Esophagus muscularis mucosa (tissue), 4 donors: Measurements from ENCODE around the gene SPNS1. TPM values are rescaled to one million over a fixed set of nuclear protein-coding genes. Genes with fewer than 3 reads are reported as not detected.
"Not testable (repeated sequence)": the region's sequence is repeated elsewhere in the genome, so short reads cannot be mapped to it uniquely, and the experiment has no call there.

ENCODE experiments used
- DNase-seq: peaks from one replicate; pipeline ENCODE4 v3.0.0-alpha.2; 2017; ENCODE audit errors: extremely low spot score
- H3K27ac ChIP-seq, 4 donors: fragments of 200-600 bp; sonication (generic); replicated peaks in 1 of 4; 1 replicate in 3 of 4; 2 replicates in 1 of 4; pipeline ENCODE4 v1.5.1; 2016 to 2019; ENCODE audit warnings: mild to moderate bottlenecking in 1 of 4
- H3K27me3 ChIP-seq, 4 donors: fragments of 200-600 bp; sonication (generic); one replicate each; pipeline versions ENCODE4 v1.5.1 to v1.6.0; 2016 to 2019
- H3K36me3 ChIP-seq, 4 donors: fragments of 200-600 bp; sonication (generic); one replicate each; pipeline ENCODE4 v1.5.1; 2016 to 2019
- H3K4me1 ChIP-seq, 4 donors: fragments of 200-600 bp; sonication (generic); one replicate each; pipeline ENCODE4 v1.5.1; 2016 to 2019
- H3K4me3 ChIP-seq, 4 donors: fragments of 200-600 bp; sonication (generic); 1 replicate in 2 of 4; 2 replicates in 2 of 4; pipeline ENCODE4 v1.5.1; 2016 to 2019; ENCODE audit warnings: mild to moderate bottlenecking in 4 of 4, moderate library complexity in 1 of 4
- H3K9me3 ChIP-seq, 4 donors: fragments of 200-600 bp; sonication (generic); 1 replicate in 3 of 4; 2 replicates in 1 of 4; pipeline ENCODE4 v1.5.1; 2016 to 2019
- EP300 ChIP-seq: sonication (generic); formaldehyde crosslinking; IDR thresholded peaks from one replicate; pipeline ENCODE4 v1.6.1; 2017; ENCODE audit warnings: antibody characterized with exemption
- POLR2A ChIP-seq: fragments of 450-650 bp; IDR thresholded peaks from one replicate; pipeline ENCODE4 v1.6.1; 2017; ENCODE audit warnings: antibody characterized with exemption, moderate library complexity, mild to moderate bottlenecking, low read depth
- POLR2AphosphoS5 ChIP-seq, 2 donors: sonication (generic); formaldehyde crosslinking; IDR thresholded peaks; one replicate each; pipeline ENCODE4 v1.6.1; 2017; ENCODE audit warnings: antibody characterized with exemption in 2 of 2
- WGBS: methylation state at CpG from one replicate; pipeline ENCODE4 v1.1.5; 2018; 5-methylcytosine and 5-hydroxymethylcytosine counted together
- intact Hi-C: fragments of 100-400 bp; cut with DNase I; formaldehyde crosslinking; loops from one replicate; pipeline ENCODE4 v1.15.1; 2023
- total RNA-seq, 4 donors: library from RNA; depleted of rRNA; stranded (reverse); fragments of >200 nt; gene quantifications; one replicate each; pipeline versions ENCODE4 v1.1.0 to v1.2.1, GENCODE V29; 2016
- TF ChIP-seq, protein P1 (sequence below), 3 experiments: fragments of 200-600 bp in 2 of 3; fragments of 450-650 bp in 1 of 3; sonication (generic) in 2 of 3; IDR thresholded peaks; one replicate each; pipeline ENCODE4 v1.5.1; 2017 to 2019; ENCODE audit warnings: antibody characterized with exemption in 3 of 3, mild to moderate bottlenecking in 2 of 3, moderate library complexity in 1 of 3

Gene SPNS1
- total RNA-seq, 4 donors from 2014 or later = 12.9 to 36.0 (median 21.8) TPM

DNA sequence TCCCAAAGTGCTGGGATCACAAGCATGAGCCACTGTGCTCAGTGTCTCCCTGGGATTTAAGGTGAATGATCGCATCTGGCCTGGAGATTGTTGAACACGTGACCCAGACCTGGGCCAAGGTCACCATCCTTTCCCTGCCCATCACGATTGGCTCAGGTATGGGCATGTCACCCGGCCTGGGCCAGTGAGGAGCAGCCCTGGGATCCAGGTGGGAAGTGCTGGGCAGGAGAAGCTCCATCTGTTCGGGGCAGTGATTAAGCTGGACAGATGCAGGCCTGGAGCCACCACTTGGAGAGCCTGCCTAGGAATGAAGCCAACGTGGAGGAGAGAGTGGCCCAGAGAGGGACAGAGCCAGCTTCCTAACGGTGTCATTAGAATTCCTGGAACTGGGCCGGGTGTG lies 17.1 kb downstream of the SPNS1 start:
- peaks cover 0 to 8% (median 4%) of the 10 kb centered on the region in 4 donors for H3K9me3 ChIP-seq
- 82% methylated on average over 8 of the region's 8 CpGs for WGBS
- no peaks in the 10 kb centered on the region for H3K4me1 ChIP-seq
- TF ChIP-seq, protein P1, sequence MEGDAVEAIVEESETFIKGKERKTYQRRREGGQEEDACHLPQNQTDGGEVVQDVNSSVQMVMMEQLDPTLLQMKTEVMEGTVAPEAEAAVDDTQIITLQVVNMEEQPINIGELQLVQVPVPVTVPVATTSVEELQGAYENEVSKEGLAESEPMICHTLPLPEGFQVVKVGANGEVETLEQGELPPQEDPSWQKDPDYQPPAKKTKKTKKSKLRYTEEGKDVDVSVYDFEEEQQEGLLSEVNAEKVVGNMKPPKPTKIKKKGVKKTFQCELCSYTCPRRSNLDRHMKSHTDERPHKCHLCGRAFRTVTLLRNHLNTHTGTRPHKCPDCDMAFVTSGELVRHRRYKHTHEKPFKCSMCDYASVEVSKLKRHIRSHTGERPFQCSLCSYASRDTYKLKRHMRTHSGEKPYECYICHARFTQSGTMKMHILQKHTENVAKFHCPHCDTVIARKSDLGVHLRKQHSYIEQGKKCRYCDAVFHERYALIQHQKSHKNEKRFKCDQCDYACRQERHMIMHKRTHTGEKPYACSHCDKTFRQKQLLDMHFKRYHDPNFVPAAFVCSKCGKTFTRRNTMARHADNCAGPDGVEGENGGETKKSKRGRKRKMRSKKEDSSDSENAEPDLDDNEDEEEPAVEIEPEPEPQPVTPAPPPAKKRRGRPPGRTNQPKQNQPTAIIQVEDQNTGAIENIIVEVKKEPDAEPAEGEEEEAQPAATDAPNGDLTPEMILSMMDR (IDR thresholded peaks at IDR 0.05) = no peak
- no peak for TF ChIP-seq POLR2AphosphoS5 (IDR thresholded peaks at IDR 0.05)
- no peak for TF ChIP-seq POLR2A
- no peak for TF ChIP-seq EP300
- DNase-seq = no peak
- H3K27ac ChIP-seq = no peak overlapping the region
- H3K36me3 ChIP-seq = peaks cover 8 to 41% (median 28%) of the 10 kb centered on the region in 4 donors
- intact Hi-C loops = no loop called here
- H3K27me3 ChIP-seq = peaks cover 0 to 9% (median 0%) of the 10 kb centered on the region in 4 donors
- no peak overlapping the region for H3K4me3 ChIP-seq

DNA sequence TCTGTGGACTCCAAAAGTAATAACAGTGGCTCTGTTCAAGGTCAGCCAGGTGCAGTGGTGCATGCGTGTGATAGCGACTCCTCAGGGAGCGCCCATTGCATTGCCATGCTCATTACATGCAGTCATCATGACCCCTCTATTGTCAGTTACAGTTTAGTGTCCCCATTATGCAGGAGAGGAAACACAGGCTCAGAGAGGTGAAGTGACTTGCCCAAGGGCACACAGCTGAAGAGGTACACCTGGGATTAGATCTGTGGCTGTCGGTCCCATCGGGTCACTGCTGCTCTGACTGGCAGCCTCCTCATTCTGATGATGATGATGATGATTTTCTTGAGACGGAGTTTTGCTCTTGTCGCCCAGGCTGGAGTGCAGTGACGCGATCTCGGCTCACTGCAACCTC lies 17.9 kb downstream of the SPNS1 start:
- DNase-seq = no peak
- WGBS = 82% methylated on average over 8 of the region's 10 CpGs
- Histone ChIP-seq H3K36me3 (peaks cover 3 to 33% (median 20%) of the 10 kb centered on the region in 4 donors), H3K4me1 (no peaks in the 10 kb centered on the region), H3K27ac (no peak overlapping the region), H3K4me3 (no peak overlapping the region), H3K27me3 (peaks cover 0 to 9% (median 0%) of the 10 kb centered on the region in 4 donors), H3K9me3 (no peaks in the 10 kb centered on the region)
- intact Hi-C loops = no loop called here
- TF ChIP-seq, protein P1 (IDR thresholded peaks at IDR 0.05) = no peak
- no peak for TF ChIP-seq EP300
- TF ChIP-seq POLR2A = no peak
- no peak for TF ChIP-seq POLR2AphosphoS5 (IDR thresholded peaks at IDR 0.05)

DNA sequence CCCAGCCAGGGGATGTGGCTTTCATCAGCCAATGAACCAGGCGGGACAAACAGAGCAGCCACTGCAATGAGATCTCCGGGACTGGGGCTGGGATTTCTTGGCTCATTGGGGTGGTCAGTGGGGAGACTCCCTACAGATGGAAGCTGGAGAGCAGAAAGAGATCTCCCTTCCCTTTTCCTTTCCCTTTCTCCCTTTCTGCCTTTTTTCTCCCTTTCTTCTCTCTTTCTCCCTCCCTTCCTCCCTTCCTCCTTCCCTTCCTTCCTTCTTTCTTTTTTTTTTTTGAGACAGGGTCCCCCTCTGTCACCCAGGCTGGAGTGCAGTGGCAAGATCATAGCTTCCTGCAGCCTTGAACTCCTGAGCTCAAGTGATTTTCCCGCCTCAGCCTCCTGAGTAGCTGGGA lies 24.3 kb downstream of the SPNS1 start:
- Histone ChIP-seq H3K36me3 (no peaks in the 10 kb centered on the region), H3K9me3 (no peaks in the 10 kb centered on the region), H3K4me1 (no peaks in the 10 kb centered on the region), H3K4me3 (no peak overlapping the region), H3K27ac (no peak overlapping the region), H3K27me3 (peaks cover 0 to 9% (median 0%) of the 10 kb centered on the region in 4 donors)
- WGBS = 82% methylated on average over 3 of the region's 3 CpGs
- no peak for TF ChIP-seq EP300
- TF ChIP-seq, protein P1 (IDR thresholded peaks at IDR 0.05) = no peak
- no peak for TF ChIP-seq POLR2A
- no peak for TF ChIP-seq POLR2AphosphoS5 (IDR thresholded peaks at IDR 0.05)
- intact Hi-C loops = no loop called here
- no peak for DNase-seq

DNA sequence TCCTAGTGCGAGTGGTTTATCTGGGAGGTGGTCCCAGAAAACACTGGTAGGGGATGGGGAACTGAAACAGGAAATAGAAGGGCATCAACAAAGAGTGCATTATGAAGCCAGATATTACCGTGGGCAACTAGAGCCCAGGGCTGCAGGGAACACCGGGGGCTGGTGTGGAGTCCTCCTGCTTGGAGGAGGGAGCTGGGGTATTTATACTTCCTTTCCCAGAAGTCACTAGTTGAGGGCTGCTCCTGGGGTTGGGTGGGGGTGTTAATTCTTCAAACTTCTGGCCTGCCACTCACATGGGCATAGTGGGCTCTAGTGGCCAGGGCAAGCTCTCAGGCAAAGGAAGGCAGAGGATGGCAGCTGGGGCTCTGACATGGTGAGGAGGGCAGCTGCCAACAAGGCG lies 25.0 kb downstream of the SPNS1 start:
- Histone ChIP-seq H3K9me3 (no peaks in the 10 kb centered on the region), H3K4me3 (no peak overlapping the region), H3K36me3 (no peaks in the 10 kb centered on the region), H3K4me1 (no peaks in the 10 kb centered on the region), H3K27me3 (peaks cover 0 to 9% (median 0%) of the 10 kb centered on the region in 4 donors), H3K27ac (no peak overlapping the region)
- no peak for TF ChIP-seq POLR2A
- TF ChIP-seq, protein P1 (IDR thresholded peaks at IDR 0.05) = no peak
- TF ChIP-seq POLR2AphosphoS5 (IDR thresholded peaks at IDR 0.05) = no peak
- no peak for TF ChIP-seq EP300
- DNase-seq = no peak
- intact Hi-C loops = no loop called here
- 66% methylated on average over 4 of the region's 4 CpGs for WGBS

GRCh38 chr16:29000019-29000418 lies 25.4 kb downstream of the SPNS1 start:
- 82% methylated on average over 2 of the region's 2 CpGs for WGBS
- Histone ChIP-seq H3K4me3 (no peak overlapping the region), H3K27me3 (peaks cover 0 to 9% (median 0%) of the 10 kb centered on the region in 4 donors), H3K36me3 (no peaks in the 10 kb centered on the region), H3K4me1 (no peaks in the 10 kb centered on the region), H3K27ac (no peak overlapping the region), H3K9me3 (no peaks in the 10 kb centered on the region)
- intact Hi-C loops = no loop called here
- DNase-seq = no peak
- no peak for TF ChIP-seq POLR2AphosphoS5 (IDR thresholded peaks at IDR 0.05)
- TF ChIP-seq EP300 = no peak
- TF ChIP-seq, protein P1 (IDR thresholded peaks at IDR 0.05) = no peak
- no peak for TF ChIP-seq POLR2A

GRCh38 chr16:29004496-29005139 lies 30.0 kb downstream of the SPNS1 start:
- intact Hi-C loops, H3K36me3 ChIP-seq, H3K4me3 ChIP-seq, DNase-seq, H3K27me3 ChIP-seq, H3K27ac ChIP-seq, H3K9me3 ChIP-seq, H3K4me1 ChIP-seq: not testable (repeated sequence)
- 72% methylated on average over 4 of the region's 9 CpGs for WGBS
